Measurements from ENCODE around the gene GDPD5. TPM values are rescaled to one million over a fixed set of nuclear protein-coding genes. Genes with fewer than 3 reads are reported as not detected.

GDPD5 gene
- total and polyA plus RNA-seq, 10 of the 15 experiments (the other 5 are each of a cell fraction or from before 2014, with no cell fraction given) = 0.10 to 30.0 (median 6.7) TPM

DNA sequence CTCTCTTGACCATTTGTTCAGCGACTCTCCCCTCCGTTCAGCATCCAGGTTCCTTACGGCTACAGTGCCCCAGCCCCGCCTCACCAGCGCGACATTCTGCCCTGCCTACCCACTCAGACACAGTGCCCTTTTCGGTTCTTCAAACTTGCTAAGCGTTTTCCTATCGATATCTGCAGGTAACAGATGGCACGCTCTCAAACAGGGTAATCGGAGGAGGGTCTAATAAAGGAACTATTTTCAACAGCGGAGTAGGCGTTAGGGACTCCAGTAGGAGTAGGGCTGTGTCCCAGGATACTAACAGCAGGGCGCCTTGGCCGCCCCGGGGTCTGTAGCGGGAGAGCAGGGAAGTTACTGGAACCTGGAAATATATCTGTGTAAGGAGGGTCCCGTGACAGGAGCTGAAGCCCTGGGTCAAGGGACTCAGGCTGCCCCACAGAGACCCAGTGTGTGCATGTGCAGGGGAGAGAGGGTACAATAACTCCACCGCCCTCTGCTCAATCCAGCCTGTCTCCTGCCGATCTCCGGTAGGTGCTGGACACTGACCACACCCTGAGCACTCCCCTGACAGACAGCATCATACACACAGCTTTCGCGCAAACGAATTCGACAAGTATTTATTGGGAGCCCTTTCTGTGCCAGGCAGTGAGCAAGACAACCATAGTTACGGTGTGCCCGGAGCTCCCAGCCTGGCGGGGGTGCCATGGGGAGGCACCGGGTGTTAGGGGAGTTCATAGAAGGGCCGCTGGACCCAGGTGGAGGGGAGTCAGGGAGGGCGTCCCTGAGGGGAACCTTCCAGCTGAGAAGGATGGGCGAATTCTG lies 94.8 kb downstream of the GDPD5 start:
- H3K4me3 ChIP-seq = no peak overlapping the region; the same call in 1 of the 2 replicates
- intact Hi-C loops (cut with micrococcal nuclease; ENCODE audit: unreplicated experiment) = no loop called here

DNA sequence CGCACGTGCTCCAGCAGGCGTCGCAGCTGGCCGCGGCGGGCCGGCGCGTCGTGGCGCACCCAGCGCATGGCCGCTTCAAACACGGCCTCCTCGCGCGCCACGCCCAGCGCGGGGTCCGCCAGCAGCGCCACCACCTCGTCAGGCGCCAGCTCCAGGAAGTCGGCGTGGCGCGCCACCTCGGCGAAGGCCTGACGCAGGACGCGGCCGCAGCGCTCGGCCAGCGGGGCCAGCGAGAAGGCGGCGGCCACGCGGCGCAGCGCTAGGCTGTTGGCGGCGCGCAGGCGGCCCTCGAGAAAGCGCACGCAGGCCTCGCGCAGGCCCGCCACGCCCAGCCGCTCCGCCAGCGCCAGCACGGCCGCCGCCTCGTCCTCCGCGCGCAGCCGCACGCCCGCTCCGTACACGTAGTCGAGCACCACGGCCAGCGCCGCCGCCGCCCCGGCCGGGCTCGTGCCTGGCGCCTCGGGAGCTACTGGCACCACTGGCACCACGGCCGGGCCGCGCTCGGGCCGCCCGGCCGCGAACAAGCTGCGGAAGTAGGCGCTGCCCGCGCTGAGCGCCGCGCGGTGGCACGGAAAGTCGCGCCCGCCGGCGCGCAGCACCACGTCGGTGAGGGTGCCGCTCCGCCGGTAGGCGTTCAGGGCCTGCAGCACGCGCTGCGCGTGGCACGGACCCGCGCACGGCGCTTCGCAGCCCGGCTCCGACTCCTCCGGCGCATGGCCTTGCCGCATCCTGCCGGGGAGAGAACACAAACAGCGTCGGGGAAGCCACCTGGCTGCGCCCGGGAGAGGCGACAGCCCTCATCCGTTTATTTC lies 95.6 kb downstream of the GDPD5 start:
- Histone ChIP-seq H2AFZ (ENCODE audit: control insufficient read depth, low read depth, low read length) (peak overlapping the region; percentile 50), H3K27ac (ENCODE audit: control insufficient read depth, insufficient read depth) (no peak overlapping the region), H3K4me1 (ENCODE audit: control insufficient read depth, insufficient read depth, low read length) (no peaks in the 10 kb centered on the region), H3K79me2 (ENCODE audit: control insufficient read depth, insufficient read depth, low read length) (no peaks in the 10 kb centered on the region), H3K9me3 (replicated peaks; ENCODE audit: control insufficient read depth, insufficient read depth, low read length) (peaks cover 2% of the 10 kb centered on the region; the same call in 1 of the 3 replicates), H3K36me3 (ENCODE audit: control insufficient read depth in 2 of 2, insufficient read depth in 2 of 2, low read length in 1 of 2) (no peaks in the 10 kb centered on the region; a peak in 1 of 4 replicates), H3K27me3 (replicated peaks in 1 of 2; ENCODE audit: control insufficient read depth in 2 of 2, insufficient read depth in 2 of 2, low read length in 1 of 2) (peaks cover 4 to 14% of the 10 kb centered on the region in 2 experiments), H3K4me3 (no peak overlapping the region; the same call in 1 of the 2 replicates), H3K4me2 (ENCODE audit: control insufficient read depth, insufficient read depth) (peak overlapping the region; percentile 83), H4K20me1 (ENCODE audit: control insufficient read depth, insufficient read depth) (no peaks in the 10 kb centered on the region; the same call in 1 of the 2 replicates), H3K9ac (ENCODE audit: control insufficient read depth, insufficient read depth, low read length) (no peak overlapping the region)
- 4% methylated on average over 125 of the region's 134 CpGs for WGBS (ENCODE audit: insufficient coverage, insufficient replicate concordance, low lambda C conversion rate, missing lambda C conversion rate)
- POLR2A ChIA-PET = no interaction called here
- intact Hi-C loops (cut with micrococcal nuclease; ENCODE audit: unreplicated experiment) = no loop called here
- no TSS peak for BruUV-seq (replicated peaks)
- FAIRE-seq (no peak), ATAC-seq (no peak), DNase-seq (ENCODE audit: low read depth, low spot score) (no peak)
- TF ChIP-seq HDAC6 (IDR thresholded peaks at IDR 0.05; ENCODE audit: unreplicated experiment) = peak; percentile 98
- TF ChIP-seq, protein P1, sequence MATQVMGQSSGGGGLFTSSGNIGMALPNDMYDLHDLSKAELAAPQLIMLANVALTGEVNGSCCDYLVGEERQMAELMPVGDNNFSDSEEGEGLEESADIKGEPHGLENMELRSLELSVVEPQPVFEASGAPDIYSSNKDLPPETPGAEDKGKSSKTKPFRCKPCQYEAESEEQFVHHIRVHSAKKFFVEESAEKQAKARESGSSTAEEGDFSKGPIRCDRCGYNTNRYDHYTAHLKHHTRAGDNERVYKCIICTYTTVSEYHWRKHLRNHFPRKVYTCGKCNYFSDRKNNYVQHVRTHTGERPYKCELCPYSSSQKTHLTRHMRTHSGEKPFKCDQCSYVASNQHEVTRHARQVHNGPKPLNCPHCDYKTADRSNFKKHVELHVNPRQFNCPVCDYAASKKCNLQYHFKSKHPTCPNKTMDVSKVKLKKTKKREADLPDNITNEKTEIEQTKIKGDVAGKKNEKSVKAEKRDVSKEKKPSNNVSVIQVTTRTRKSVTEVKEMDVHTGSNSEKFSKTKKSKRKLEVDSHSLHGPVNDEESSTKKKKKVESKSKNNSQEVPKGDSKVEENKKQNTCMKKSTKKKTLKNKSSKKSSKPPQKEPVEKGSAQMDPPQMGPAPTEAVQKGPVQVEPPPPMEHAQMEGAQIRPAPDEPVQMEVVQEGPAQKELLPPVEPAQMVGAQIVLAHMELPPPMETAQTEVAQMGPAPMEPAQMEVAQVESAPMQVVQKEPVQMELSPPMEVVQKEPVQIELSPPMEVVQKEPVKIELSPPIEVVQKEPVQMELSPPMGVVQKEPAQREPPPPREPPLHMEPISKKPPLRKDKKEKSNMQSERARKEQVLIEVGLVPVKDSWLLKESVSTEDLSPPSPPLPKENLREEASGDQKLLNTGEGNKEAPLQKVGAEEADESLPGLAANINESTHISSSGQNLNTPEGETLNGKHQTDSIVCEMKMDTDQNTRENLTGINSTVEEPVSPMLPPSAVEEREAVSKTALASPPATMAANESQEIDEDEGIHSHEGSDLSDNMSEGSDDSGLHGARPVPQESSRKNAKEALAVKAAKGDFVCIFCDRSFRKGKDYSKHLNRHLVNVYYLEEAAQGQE (IDR thresholded peaks at IDR 0.05; ENCODE audit: low read depth, low read length) = peak; percentile 70
- TF ChIP-seq BHLHE40 (IDR thresholded peaks at IDR 0.05; ENCODE audit: borderline replicate concordance in 1 of 2, low read depth in 2 of 2, low read length in 1 of 2) = peak in 1 of 2 experiments; percentile 43; a peak in 2 of 4 replicates
- TF ChIP-seq, protein P2, sequence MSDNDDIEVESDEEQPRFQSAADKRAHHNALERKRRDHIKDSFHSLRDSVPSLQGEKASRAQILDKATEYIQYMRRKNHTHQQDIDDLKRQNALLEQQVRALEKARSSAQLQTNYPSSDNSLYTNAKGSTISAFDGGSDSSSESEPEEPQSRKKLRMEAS (IDR thresholded peaks at IDR 0.05; ENCODE audit: low read depth, low read length) = peak; percentile 17; the same call in 1 of the 2 replicates
- no peak for TF ChIP-seq SUPT20H (IDR thresholded peaks at IDR 0.05; ENCODE audit: borderline replicate concordance, control insufficient read depth, low read depth, low read length)
- TF ChIP-seq IKZF1 (conservative IDR thresholded peaks at IDR 0.05) = 0 out of 2 replicates have a peak, but pooled peaks have one; percentile 22
- in situ Hi-C loops (cut with MboI) = no loop called here
- CTCF ChIA-PET = no interaction called here
- RAD21 ChIA-PET (ENCODE audit: unreplicated experiment) = no interaction called here
- SMC1A ChIA-PET (ENCODE audit: uncharacterized antibody, unreplicated experiment) = no interaction called here

More for the DNA sequence above, 94.8 kb downstream of the GDPD5 start:
- no peaks in the 10 kb centered on the region for H3K36me3 ChIP-seq (ENCODE audit: control insufficient read depth in 2 of 2, insufficient read depth in 2 of 2, low read length in 1 of 2)
- CTCF ChIA-PET = interaction anchor here (1.8 kb wide), 1 partner anchor 15 kb away, joined by 4 read pairs; no protein-coding TSS in a partner anchor
- peaks cover 4 to 14% of the 10 kb centered on the region in 2 experiments for H3K27me3 ChIP-seq (replicated peaks in 1 of 2; ENCODE audit: control insufficient read depth in 2 of 2, insufficient read depth in 2 of 2, low read length in 1 of 2)
- H3K9me3 ChIP-seq (replicated peaks; ENCODE audit: control insufficient read depth, insufficient read depth, low read length) = peaks cover 2% of the 10 kb centered on the region; the same call in 1 of the 3 replicates
- no peak overlapping the region for H3K27ac ChIP-seq (ENCODE audit: control insufficient read depth, insufficient read depth)
- no TSS peak for BruUV-seq (replicated peaks)
- ATAC-seq = no peak
- RAD21 ChIA-PET (ENCODE audit: unreplicated experiment) = no interaction called here
- H3K79me2 ChIP-seq (ENCODE audit: control insufficient read depth, insufficient read depth, low read length) = no peaks in the 10 kb centered on the region
- 42% methylated on average over 32 of the region's 32 CpGs for WGBS (ENCODE audit: insufficient coverage, insufficient replicate concordance, low lambda C conversion rate, missing lambda C conversion rate)
- no peak for TF ChIP-seq NR2F1 (conservative IDR thresholded peaks at IDR 0.05)
- no peak for TF ChIP-seq NR2C2 (IDR thresholded peaks at IDR 0.05; ENCODE audit: borderline replicate concordance, control insufficient read depth, insufficient read length, low read depth)
- no peak for TF ChIP-seq STAT3 (IDR thresholded peaks at IDR 0.05; ENCODE audit: low read depth, low read length)
- 0 out of 2 replicates have a peak, but pooled peaks have one; percentile 51 for TF ChIP-seq EZH2 (IDR thresholded peaks at IDR 0.05; ENCODE audit: borderline replicate concordance, control insufficient read depth, low read depth, low read length)
- no peaks in the 10 kb centered on the region for H3K4me1 ChIP-seq (ENCODE audit: control insufficient read depth, insufficient read depth, low read length)
- no peak for DNase-seq (ENCODE audit: low read depth, low spot score)
- POLR2A ChIA-PET = no interaction called here
- no peak for FAIRE-seq
- H3K9ac ChIP-seq (ENCODE audit: control insufficient read depth, insufficient read depth, low read length) = no peak overlapping the region
- no peaks in the 10 kb centered on the region; the same call in 1 of the 2 replicates for H4K20me1 ChIP-seq (ENCODE audit: control insufficient read depth, insufficient read depth)
- in situ Hi-C loops (cut with MboI) = no loop called here
- peak overlapping the region; percentile 83 for H3K4me2 ChIP-seq (ENCODE audit: control insufficient read depth, insufficient read depth)
- H2AFZ ChIP-seq (ENCODE audit: control insufficient read depth, low read depth, low read length) = no peak overlapping the region
- SMC1A ChIA-PET (ENCODE audit: uncharacterized antibody, unreplicated experiment) = interaction anchor here (1.8 kb wide), 1 partner anchor 14 kb away, joined by 7 read pairs; no protein-coding TSS in a partner anchor
